Neural progenitor cell (in vitro differentiated cells): ENCODE results near the gene DLX4. TPM values are rescaled to one million over a fixed set of nuclear protein-coding genes. Genes with fewer than 3 reads are reported as not detected.

Experiments used
- DNase-seq: peaks from one replicate; pipeline ENCODE4 v3.0.0-alpha.2; 2016; ENCODE audit warnings: low spot score
- H2AFZ ChIP-seq: fragments of 200-600 bp; sonication (generic); replicated peaks from 2 replicates; pipeline ENCODE4 v1.6.1; 2016; ENCODE audit warnings: antibody characterized with exemption
- H3F3A ChIP-seq: fragments of 200-600 bp; sonication (generic); 2 replicates; pipeline ENCODE4 v1.6.1; 2016; ENCODE audit warnings: antibody characterized with exemption, low read depth
- H3K27ac ChIP-seq: fragments of 200-600 bp; sonication (generic); 2 replicates; pipeline ENCODE4 v1.5.1; 2016; ENCODE audit warnings: mild to moderate bottlenecking
- H3K27me3 ChIP-seq: fragments of 200-600 bp; sonication (generic); 2 replicates; pipeline ENCODE4 v1.6.1; 2016; ENCODE audit warnings: mild to moderate bottlenecking, moderate library complexity
- H3K36me3 ChIP-seq: fragments of 200-600 bp; sonication (generic); 2 replicates; pipeline ENCODE4 v1.5.1; 2016
- H3K4me1 ChIP-seq: fragments of 200-600 bp; sonication (generic); 2 replicates; pipeline ENCODE4 v1.6.1; 2016; ENCODE audit warnings: mixed run types
- H3K4me2 ChIP-seq: fragments of 200-600 bp; sonication (generic); 2 replicates; pipeline ENCODE4 v1.6.1; 2016
- H3K4me3 ChIP-seq: fragments of 200-600 bp; sonication (generic); 2 replicates; pipeline ENCODE4 v1.5.1; 2016
- H3K79me2 ChIP-seq: fragments of 200-600 bp; sonication (generic); 2 replicates; pipeline ENCODE4 v1.6.1; 2016; ENCODE audit warnings: low read depth
- H3K9ac ChIP-seq: fragments of 200-600 bp; sonication (generic); 2 replicates; pipeline ENCODE4 v1.6.1; 2016
- H3K9me3 ChIP-seq: fragments of 200-600 bp; sonication (generic); 2 replicates; pipeline ENCODE4 v1.5.1; 2016; ENCODE audit warnings: low read depth
- H4K20me1 ChIP-seq: fragments of 200-600 bp; sonication (generic); 2 replicates; pipeline ENCODE4 v1.6.1; 2016; ENCODE audit warnings: low read depth
- H3K27ac Mint-ChIP-seq: 3 replicates; pipeline ENCODE4 v1.8.0; 2021; ENCODE audit warnings: mixed read lengths
- H3K27me3 Mint-ChIP-seq: 2 replicates; pipeline ENCODE4 v1.8.0; 2022; ENCODE audit warnings: low read depth, mild to moderate bottlenecking, inconsistent platforms, moderate library complexity, mixed read lengths; ENCODE audit not compliant: insufficient read depth
- H3K36me3 Mint-ChIP-seq: 3 replicates; pipeline ENCODE4 v1.8.0; 2021; ENCODE audit warnings: mixed read lengths
- H3K4me1 Mint-ChIP-seq: 3 replicates; pipeline ENCODE4 v1.8.0; 2021; ENCODE audit warnings: mixed read lengths
- H3K4me3 Mint-ChIP-seq: 3 replicates; pipeline ENCODE4 v1.8.0; 2021; ENCODE audit warnings: mild to moderate bottlenecking, moderate library complexity, mixed read lengths
- H3K9me3 Mint-ChIP-seq: 3 replicates; pipeline ENCODE4 v1.8.0; 2020; ENCODE audit warnings: mixed read lengths
- EZH2 ChIP-seq: fragments of 200-600 bp; sonication (generic); IDR thresholded peaks from 2 replicates; pipeline ENCODE4 v1.6.1; 2017; ENCODE audit warnings: antibody characterized with exemption, mild to moderate bottlenecking, moderate library complexity
- EZH2phosphoT487 ChIP-seq: fragments of 200-600 bp; sonication (generic); IDR thresholded peaks from 2 replicates; pipeline ENCODE4 v1.6.1; 2017; ENCODE audit warnings: antibody characterized with exemption
- total RNA-seq: library from RNA; depleted of rRNA; stranded (reverse); fragments of >200 nt; gene quantifications from 2 replicates; pipeline ENCODE4 v1.2.3, GENCODE V29; 2015; ENCODE audit warnings: low replicate concordance
- TF ChIP-seq, protein P1 (sequence below): fragments of 200-600 bp; sonication (generic); IDR thresholded peaks from 2 replicates; pipeline ENCODE4 v1.5.1; 2017; ENCODE audit warnings: antibody characterized with exemption, mild to moderate bottlenecking

Gene DLX4
- total RNA-seq, 1 donor from 2014 or later = not detected

DNA sequence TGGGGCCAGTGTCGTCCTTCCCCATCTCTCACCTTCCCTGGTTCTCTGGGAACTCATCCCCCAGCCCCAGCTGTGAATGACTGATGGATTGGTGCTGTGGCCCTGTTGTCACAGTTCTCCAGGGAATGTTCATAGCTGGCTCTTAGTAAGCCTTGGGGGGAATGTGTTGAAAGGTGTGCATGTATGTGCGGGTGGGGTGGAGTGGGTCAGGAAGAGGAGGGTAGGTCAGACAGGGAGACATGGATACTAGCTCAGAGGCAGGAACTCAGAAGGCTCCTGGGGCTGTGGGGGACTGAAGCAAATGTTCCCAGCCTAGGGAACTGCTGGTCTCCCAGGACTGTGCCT is 4.3 kb downstream of the DLX4 start:
- peaks cover 22% of the 10 kb centered on the region for H3K4me1 Mint-ChIP-seq
- H3K36me3 Mint-ChIP-seq = no peaks in the 10 kb centered on the region
- no peak overlapping the region for H3K4me3 ChIP-seq

DNA sequence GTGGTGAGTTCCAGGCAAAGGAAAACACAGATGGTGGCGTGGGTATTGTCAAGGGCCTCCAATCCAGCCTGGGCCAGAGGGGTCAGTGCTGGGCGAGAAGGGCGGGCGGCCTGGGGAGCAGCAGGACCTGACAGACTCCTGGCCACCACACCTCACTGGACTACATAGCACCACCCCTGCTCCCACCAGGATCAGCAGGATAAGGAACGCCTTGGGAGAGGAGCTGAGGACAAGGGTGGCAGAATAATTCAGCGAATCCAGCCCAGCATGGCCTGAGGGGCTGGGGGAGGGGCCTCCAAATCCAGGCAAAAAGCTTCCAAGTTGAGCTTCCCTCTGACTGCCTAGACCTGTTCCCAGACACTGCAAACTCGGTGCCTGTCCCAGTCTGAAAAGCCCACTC is 6.5 kb downstream of the DLX4 start:
- DNase-seq = no peak
- H3K27ac ChIP-seq = no peak overlapping the region
- no peak overlapping the region for H3K4me3 Mint-ChIP-seq
- peaks cover 64% of the 10 kb centered on the region for H3K27me3 Mint-ChIP-seq
- peaks cover 57% of the 10 kb centered on the region for H3K27me3 ChIP-seq
- no peaks in the 10 kb centered on the region for H3K36me3 Mint-ChIP-seq
- H3K9me3 ChIP-seq = no peaks in the 10 kb centered on the region
- H2AFZ ChIP-seq = no peak overlapping the region
- peaks cover 48% of the 10 kb centered on the region for H3F3A ChIP-seq
- TF ChIP-seq, protein P1, sequence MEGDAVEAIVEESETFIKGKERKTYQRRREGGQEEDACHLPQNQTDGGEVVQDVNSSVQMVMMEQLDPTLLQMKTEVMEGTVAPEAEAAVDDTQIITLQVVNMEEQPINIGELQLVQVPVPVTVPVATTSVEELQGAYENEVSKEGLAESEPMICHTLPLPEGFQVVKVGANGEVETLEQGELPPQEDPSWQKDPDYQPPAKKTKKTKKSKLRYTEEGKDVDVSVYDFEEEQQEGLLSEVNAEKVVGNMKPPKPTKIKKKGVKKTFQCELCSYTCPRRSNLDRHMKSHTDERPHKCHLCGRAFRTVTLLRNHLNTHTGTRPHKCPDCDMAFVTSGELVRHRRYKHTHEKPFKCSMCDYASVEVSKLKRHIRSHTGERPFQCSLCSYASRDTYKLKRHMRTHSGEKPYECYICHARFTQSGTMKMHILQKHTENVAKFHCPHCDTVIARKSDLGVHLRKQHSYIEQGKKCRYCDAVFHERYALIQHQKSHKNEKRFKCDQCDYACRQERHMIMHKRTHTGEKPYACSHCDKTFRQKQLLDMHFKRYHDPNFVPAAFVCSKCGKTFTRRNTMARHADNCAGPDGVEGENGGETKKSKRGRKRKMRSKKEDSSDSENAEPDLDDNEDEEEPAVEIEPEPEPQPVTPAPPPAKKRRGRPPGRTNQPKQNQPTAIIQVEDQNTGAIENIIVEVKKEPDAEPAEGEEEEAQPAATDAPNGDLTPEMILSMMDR = no peak
- TF ChIP-seq EZH2phosphoT487 (no peak), EZH2 (no peak)
- H3K27ac Mint-ChIP-seq = no peak overlapping the region
- H3K4me3 ChIP-seq = no peak overlapping the region
- H3K36me3 ChIP-seq = no peaks in the 10 kb centered on the region
- H3K4me1 Mint-ChIP-seq = peaks cover 21% of the 10 kb centered on the region
- H3K9ac ChIP-seq = no peak overlapping the region
- peaks cover 9% of the 10 kb centered on the region for H3K9me3 Mint-ChIP-seq
- H3K4me2 ChIP-seq = peak overlapping the region; percentile 8
- no peaks in the 10 kb centered on the region for H3K79me2 ChIP-seq
- peaks cover 82% of the 10 kb centered on the region for H3K4me1 ChIP-seq
- peaks cover 22% of the 10 kb centered on the region for H4K20me1 ChIP-seq

More for the DNA sequence above, 4.3 kb downstream of the DLX4 start:
- DNase-seq = no peak
- TF ChIP-seq, protein P1 = no peak
- no peak for TF ChIP-seq EZH2phosphoT487
- TF ChIP-seq EZH2 = no peak
- Histone ChIP-seq H3K79me2 (no peaks in the 10 kb centered on the region), H3K9me3 (no peaks in the 10 kb centered on the region), H2AFZ (no peak overlapping the region), H3K36me3 (no peaks in the 10 kb centered on the region), H3K27me3 (peaks cover 80% of the 10 kb centered on the region), H3F3A (peaks cover 44% of the 10 kb centered on the region), H3K9ac (no peak overlapping the region), H3K4me2 (peak overlapping the region; percentile 64), H3K4me1 (peaks cover 75% of the 10 kb centered on the region), H4K20me1 (peaks cover 36% of the 10 kb centered on the region), H3K27ac (no peak overlapping the region)
- H3K27me3 Mint-ChIP-seq = peaks cover 78% of the 10 kb centered on the region
- peak overlapping the region; percentile 33 for H3K4me3 Mint-ChIP-seq
- no peak overlapping the region for H3K27ac Mint-ChIP-seq
- H3K9me3 Mint-ChIP-seq = peaks cover 9% of the 10 kb centered on the region

DNA sequence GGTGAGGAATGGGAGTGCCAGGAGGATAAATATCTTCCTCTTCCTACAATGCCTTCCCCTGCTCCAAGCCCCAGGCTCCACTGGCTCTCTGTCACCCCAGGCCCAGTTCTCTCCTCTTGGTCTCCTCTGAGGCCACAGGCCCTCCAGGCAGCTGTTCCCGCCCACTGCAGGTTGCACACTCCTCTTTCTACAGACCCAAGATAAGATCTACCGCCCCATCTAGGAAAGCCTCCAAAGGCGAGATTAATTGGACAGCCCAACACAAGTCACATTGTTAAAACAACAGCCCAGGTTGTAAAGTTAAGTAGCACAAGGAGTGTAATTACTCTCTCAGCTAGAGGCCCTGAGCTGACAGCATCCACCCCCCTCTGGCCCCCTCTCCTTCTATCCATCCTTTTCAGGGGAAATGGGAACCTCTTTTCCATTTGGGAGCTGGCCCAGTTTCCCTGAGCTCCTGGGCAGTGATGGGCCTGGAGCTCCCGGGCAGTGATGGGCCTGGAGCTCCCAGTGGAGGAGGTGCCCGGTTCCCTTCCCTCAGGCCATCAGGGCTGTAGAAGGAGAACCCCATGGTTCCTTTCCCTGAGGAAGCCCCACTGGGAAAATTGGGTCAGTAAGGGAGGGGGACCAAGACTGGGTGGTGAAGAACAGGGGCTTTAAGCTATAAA is 7.3 kb downstream of the DLX4 start:
- H3K4me3 ChIP-seq = no peak overlapping the region
- peaks cover 56% of the 10 kb centered on the region for H3F3A ChIP-seq
- H3K36me3 ChIP-seq = no peaks in the 10 kb centered on the region
- H3K36me3 Mint-ChIP-seq = no peaks in the 10 kb centered on the region
- H3K4me1 ChIP-seq = peaks cover 90% of the 10 kb centered on the region
- H3K27me3 ChIP-seq = peaks cover 50% of the 10 kb centered on the region
- peaks cover 58% of the 10 kb centered on the region for H3K27me3 Mint-ChIP-seq
- H3K79me2 ChIP-seq = no peaks in the 10 kb centered on the region
- no peaks in the 10 kb centered on the region for H3K9me3 ChIP-seq
- TF ChIP-seq EZH2 (no peak), EZH2phosphoT487 (no peak)
- TF ChIP-seq, protein P1 = no peak
- peaks cover 2% of the 10 kb centered on the region for H3K9me3 Mint-ChIP-seq
- no peak for DNase-seq
- no peak overlapping the region for H3K27ac ChIP-seq
- H3K4me3 Mint-ChIP-seq = peak overlapping the region; percentile 65
- H3K4me2 ChIP-seq = peak overlapping the region; percentile 8
- no peak overlapping the region for H3K9ac ChIP-seq
- H3K4me1 Mint-ChIP-seq = peaks cover 22% of the 10 kb centered on the region
- H3K27ac Mint-ChIP-seq = peak overlapping the region; percentile 32
- H2AFZ ChIP-seq = no peak overlapping the region
- peaks cover 15% of the 10 kb centered on the region for H4K20me1 ChIP-seq
